ENCODE measurements around the gene OLFM1.

GRCh38 chr9:135048046-135048757 lies 39.3 kb upstream of the OLFM1 start:
- no peak for TF ChIP-seq CTCF (IDR thresholded peaks at IDR 0.05)
- TF ChIP-seq POLR2AphosphoS5 (IDR thresholded peaks at IDR 0.05), result no peak
- TF ChIP-seq POLR2A (IDR thresholded peaks at IDR 0.05), result no peak

All from breast epithelium (tissue), 3 donors.